Body of pancreas (tissue), 4 donors: ENCODE data around the gene KCTD10.

ENCODE experiments used
- CTCF ChIP-seq, 7 experiments: fragments of 450-650 bp in 4 of 7; fragments of 200-600 bp in 3 of 7; sonication (generic) in 3 of 7; IDR thresholded peaks; one replicate each; pipeline ENCODE4 v1.5.1; 2016 to 2019; ENCODE audit warnings: antibody characterized with exemption in 7 of 7
- POLR2A ChIP-seq, 3 donors: fragments of 450-650 bp; IDR thresholded peaks; one replicate each; pipeline ENCODE4 v1.6.1; 2016; ENCODE audit warnings: antibody characterized with exemption in 3 of 3, mild to moderate bottlenecking in 2 of 3

- TF ChIP-seq CTCF (IDR thresholded peaks at IDR 0.05) (no peak), POLR2A (IDR thresholded peaks at IDR 0.05) (no peak)
These were observed 37.9 kb downstream of the KCTD10 start for GRCh38 chr12:109439181-109439580.
